NCI-H1417 treated with DMSO at 0.1 percent for 48 hours (cell line): ENCODE data around the gene CUEDC2.

Source experiments
- DNase-seq: peaks from one replicate; lab custom pipeline; 2025; lab: John Stamatoyannopoulos, UW

Gene CUEDC2

GRCh38 chr10:102432162-102432950, at the start of gene CUEDC2:
TSS of gene CUEDC2 (minus strand) at chr10:102432574. CDS start at chr10:102425188, 7,386 bp downstream.
- DNase-seq: peak; percentile 59

- DNase-seq: no peak
These were observed 48.0 kb upstream of the CUEDC2 start for GRCh38 chr10:102480396-102480795.

- no peak for DNase-seq
These were observed 47.3 kb upstream of the CUEDC2 start for GRCh38 chr10:102479651-102480050.

GRCh38 chr10:102476466-102477141, 44.2 kb upstream of the CUEDC2 start:
- DNase-seq: no peak

- DNase-seq: no peak
These were observed 43.2 kb upstream of the CUEDC2 start for GRCh38 chr10:102475451-102476040.

GRCh38 chr10:102473445-102474331, 41.3 kb upstream of the CUEDC2 start:
- no peak for DNase-seq

- no peak for DNase-seq
These were observed 38.5 kb upstream of the CUEDC2 start for GRCh38 chr10:102470579-102471546.

GRCh38 chr10:102468683-102469082, 36.3 kb upstream of the CUEDC2 start:
- DNase-seq: no peak

- no peak for DNase-seq
These were observed 35.6 kb upstream of the CUEDC2 start for GRCh38 chr10:102467971-102468438.

- no peak for DNase-seq
These were observed 34.9 kb upstream of the CUEDC2 start for GRCh38 chr10:102467318-102467717.

- no peak for DNase-seq
These were observed 33.1 kb upstream of the CUEDC2 start for GRCh38 chr10:102465466-102465865.

- DNase-seq: no peak
These were observed 31.6 kb upstream of the CUEDC2 start for GRCh38 chr10:102463983-102464382.

- no peak for DNase-seq
These were observed 30.2 kb upstream of the CUEDC2 start for GRCh38 chr10:102462512-102463054.

GRCh38 chr10:102461187-102462054, 29.0 kb upstream of the CUEDC2 start:
- peak; percentile 38 for DNase-seq

GRCh38 chr10:102460836-102461186, 28.4 kb upstream of the CUEDC2 start:
- no peak for DNase-seq

- DNase-seq: no peak
These were observed 26.3 kb upstream of the CUEDC2 start for GRCh38 chr10:102458656-102459055.

GRCh38 chr10:102457591-102458150, 25.3 kb upstream of the CUEDC2 start:
- no peak for DNase-seq

GRCh38 chr10:102455893-102456471, 23.6 kb upstream of the CUEDC2 start:
- DNase-seq: no peak
